ENCODE data around the gene TGOLN2.

Gene TGOLN2

DNA sequence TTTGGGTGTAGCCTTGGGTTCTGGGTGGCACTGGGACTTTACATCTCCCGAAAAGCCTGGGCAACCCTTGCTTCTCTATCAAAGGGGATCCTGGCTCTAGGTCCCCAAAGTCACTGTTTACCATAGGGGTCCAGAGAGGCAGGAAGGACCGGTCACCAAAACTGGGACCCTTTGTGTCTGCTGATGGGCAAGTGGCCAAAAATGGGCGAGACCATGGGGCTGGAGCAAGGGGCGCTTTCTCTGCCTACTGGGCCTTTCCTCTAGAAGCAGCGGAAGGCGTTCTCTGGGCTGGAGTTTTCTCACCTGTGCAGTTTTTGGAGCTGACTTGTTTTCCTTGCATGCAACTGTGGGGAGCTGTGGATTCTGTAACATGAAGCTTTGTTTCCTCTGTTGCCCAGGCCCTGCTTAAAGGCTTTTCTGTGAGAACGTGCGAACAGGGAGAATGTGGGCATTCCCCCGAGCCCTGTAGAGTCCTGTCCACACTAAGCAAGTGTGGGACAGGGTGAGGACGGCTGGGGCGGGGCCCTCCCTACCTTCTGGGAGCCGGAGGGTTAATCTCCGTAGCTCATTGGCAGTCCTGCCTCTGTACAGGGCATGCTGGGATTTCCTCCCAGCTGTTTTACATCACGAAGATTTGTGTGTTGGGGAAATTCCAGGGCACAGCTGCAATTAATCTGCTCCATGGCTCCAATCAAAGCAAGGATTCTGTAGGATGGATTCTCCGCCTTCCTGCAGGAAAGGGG lies 50.2 kb downstream of the TGOLN2 start:
- DNase-seq (ENCODE audit: extremely low read depth, low read depth): peak; percentile 91
- 0 out of 2 replicates have a peak overlapping the region, but pooled peaks have one; percentile 2 for H3K4me3 ChIP-seq (replicated peaks; ENCODE audit: low read depth, low read length)

GRCh38 chr2:85276571-85277118 lies 51.1 kb downstream of the TGOLN2 start:
- no peak for DNase-seq (ENCODE audit: extremely low read depth, low read depth)
- TF ChIP-seq, protein P1, sequence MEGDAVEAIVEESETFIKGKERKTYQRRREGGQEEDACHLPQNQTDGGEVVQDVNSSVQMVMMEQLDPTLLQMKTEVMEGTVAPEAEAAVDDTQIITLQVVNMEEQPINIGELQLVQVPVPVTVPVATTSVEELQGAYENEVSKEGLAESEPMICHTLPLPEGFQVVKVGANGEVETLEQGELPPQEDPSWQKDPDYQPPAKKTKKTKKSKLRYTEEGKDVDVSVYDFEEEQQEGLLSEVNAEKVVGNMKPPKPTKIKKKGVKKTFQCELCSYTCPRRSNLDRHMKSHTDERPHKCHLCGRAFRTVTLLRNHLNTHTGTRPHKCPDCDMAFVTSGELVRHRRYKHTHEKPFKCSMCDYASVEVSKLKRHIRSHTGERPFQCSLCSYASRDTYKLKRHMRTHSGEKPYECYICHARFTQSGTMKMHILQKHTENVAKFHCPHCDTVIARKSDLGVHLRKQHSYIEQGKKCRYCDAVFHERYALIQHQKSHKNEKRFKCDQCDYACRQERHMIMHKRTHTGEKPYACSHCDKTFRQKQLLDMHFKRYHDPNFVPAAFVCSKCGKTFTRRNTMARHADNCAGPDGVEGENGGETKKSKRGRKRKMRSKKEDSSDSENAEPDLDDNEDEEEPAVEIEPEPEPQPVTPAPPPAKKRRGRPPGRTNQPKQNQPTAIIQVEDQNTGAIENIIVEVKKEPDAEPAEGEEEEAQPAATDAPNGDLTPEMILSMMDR (IDR thresholded peaks at IDR 0.05; ENCODE audit: low read depth, low read length, missing control alignments): no peak
- no peak overlapping the region for H3K4me3 ChIP-seq (replicated peaks; ENCODE audit: low read depth, low read length)

More for the DNA sequence above, 50.2 kb downstream of the TGOLN2 start:
- TF ChIP-seq, protein P1 (IDR thresholded peaks at IDR 0.05; ENCODE audit: low read depth, low read length, missing control alignments): no peak

GRCh38 chr2:85275984-85276540 lies 51.7 kb downstream of the TGOLN2 start:
- TF ChIP-seq, protein P1 (IDR thresholded peaks at IDR 0.05; ENCODE audit: low read depth, low read length, missing control alignments): no peak
- no peak for DNase-seq (ENCODE audit: extremely low read depth, low read depth)

DNA sequence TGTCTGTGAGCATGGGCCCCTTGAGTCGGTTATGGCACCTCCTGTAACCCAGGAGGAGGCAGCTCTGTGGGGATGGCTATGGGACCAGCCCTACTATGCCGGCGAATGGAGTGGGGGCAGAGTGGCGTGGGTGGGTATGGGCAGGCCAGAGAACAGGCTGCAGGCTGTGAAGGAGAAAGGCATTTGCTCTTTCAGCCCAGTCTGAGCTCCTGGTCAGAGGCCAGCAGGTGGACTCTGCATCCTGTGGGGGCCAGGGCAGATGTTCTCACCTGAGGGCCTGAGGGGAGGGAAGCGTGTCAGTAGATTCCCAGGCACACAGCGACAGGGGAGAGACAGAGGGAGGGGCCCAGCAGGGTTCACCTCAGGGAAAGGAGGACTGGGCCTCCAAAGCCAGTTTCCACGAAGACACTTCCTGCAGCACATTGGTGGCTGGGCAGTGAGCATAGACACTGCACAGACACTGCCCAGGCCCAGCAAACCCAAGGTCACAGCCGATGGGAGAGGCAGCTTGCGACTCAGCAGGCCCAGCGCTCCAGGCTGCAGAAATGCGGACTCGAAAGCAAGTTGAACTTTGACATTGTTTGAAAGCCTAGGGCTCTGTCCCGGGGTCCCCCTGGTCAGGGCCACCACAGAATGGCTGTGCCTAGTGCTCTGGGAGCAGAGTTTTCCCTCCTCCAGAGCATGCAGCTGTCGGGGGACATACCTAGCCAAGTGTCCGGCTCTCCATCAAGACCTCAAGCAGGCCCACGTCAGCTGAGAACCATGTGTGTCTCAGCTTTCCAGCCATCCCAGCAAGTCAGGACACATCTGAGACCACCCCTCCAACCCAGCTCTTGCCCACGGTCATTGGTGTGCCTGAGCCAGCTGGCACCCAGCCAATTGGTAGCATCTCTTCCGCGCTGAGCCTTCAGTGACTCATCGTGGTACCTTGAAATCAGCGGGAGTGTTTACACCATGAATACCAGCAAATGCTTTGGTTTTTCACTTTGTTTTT lies 53.8 kb downstream of the TGOLN2 start:
- no peak overlapping the region for H3K4me3 ChIP-seq (replicated peaks; ENCODE audit: low read depth, low read length)
- peak; percentile 67 for DNase-seq (ENCODE audit: extremely low read depth, low read depth)
- TF ChIP-seq, protein P1 (IDR thresholded peaks at IDR 0.05; ENCODE audit: low read depth, low read length, missing control alignments): no peak

More at GRCh38 chr2:85275984-85276540, 51.7 kb downstream of the TGOLN2 start:
- no peak overlapping the region for H3K4me3 ChIP-seq (replicated peaks; ENCODE audit: low read depth, low read length)

- DNase-seq (ENCODE audit: extremely low read depth, low read depth): no peak
Observed at GRCh38 chr2:85272357-85272756, 55.4 kb downstream of the TGOLN2 start.

DNA sequence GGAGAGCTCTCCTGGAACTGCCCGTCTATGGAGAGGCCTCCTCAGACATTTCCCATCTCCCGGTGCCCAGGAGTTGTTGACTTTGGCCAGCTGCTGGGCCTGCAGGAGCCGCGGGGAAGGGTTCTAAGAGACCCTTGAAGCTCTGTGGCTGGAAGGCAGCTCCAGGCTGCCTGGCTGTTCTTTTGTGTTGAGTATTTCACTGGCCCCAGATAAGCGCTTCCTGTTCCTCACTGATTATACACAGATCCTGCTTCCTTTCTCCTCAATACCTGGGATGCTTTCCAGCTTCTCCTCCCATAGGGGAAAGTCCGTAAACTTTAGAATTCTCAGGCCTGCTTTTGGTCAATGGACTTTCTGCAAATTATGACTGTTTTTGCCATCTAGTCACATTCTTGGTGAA lies 57.8 kb downstream of the TGOLN2 start:
- TF ChIP-seq, protein P1 (IDR thresholded peaks at IDR 0.05; ENCODE audit: low read depth, low read length, missing control alignments): no peak
- H3K4me3 ChIP-seq (replicated peaks; ENCODE audit: low read depth, low read length): no peak overlapping the region
- no peak for DNase-seq (ENCODE audit: extremely low read depth, low read depth)

More at GRCh38 chr2:85272357-85272756, 55.4 kb downstream of the TGOLN2 start:
- TF ChIP-seq, protein P1 (IDR thresholded peaks at IDR 0.05; ENCODE audit: low read depth, low read length, missing control alignments): no peak
- no peak overlapping the region for H3K4me3 ChIP-seq (replicated peaks; ENCODE audit: low read depth, low read length)
